Upper lobe of left lung (tissue), 4 donors: Measurements from ENCODE around the gene MEAK7.

Experiments used
- POLR2A ChIP-seq, 4 donors: fragments of 450-650 bp; IDR thresholded peaks; one replicate each; pipeline ENCODE4 v1.5.1; 2016 to 2017; ENCODE audit warnings: antibody characterized with exemption in 4 of 4, mild to moderate bottlenecking in 2 of 4
- POLR2AphosphoS5 ChIP-seq, 2 donors: sonication (generic); formaldehyde crosslinking; IDR thresholded peaks; one replicate each; pipeline ENCODE4 v1.5.1; 2017; ENCODE audit warnings: antibody characterized with exemption in 2 of 2
- TF ChIP-seq, protein P1 (sequence below), 6 experiments: fragments of 450-650 bp in 4 of 6; fragments of 200-600 bp in 2 of 6; sonication (generic) in 2 of 6; IDR thresholded peaks; one replicate each; pipeline ENCODE4 v1.5.1; 2016 to 2019; ENCODE audit warnings: antibody characterized with exemption in 6 of 6

DNA sequence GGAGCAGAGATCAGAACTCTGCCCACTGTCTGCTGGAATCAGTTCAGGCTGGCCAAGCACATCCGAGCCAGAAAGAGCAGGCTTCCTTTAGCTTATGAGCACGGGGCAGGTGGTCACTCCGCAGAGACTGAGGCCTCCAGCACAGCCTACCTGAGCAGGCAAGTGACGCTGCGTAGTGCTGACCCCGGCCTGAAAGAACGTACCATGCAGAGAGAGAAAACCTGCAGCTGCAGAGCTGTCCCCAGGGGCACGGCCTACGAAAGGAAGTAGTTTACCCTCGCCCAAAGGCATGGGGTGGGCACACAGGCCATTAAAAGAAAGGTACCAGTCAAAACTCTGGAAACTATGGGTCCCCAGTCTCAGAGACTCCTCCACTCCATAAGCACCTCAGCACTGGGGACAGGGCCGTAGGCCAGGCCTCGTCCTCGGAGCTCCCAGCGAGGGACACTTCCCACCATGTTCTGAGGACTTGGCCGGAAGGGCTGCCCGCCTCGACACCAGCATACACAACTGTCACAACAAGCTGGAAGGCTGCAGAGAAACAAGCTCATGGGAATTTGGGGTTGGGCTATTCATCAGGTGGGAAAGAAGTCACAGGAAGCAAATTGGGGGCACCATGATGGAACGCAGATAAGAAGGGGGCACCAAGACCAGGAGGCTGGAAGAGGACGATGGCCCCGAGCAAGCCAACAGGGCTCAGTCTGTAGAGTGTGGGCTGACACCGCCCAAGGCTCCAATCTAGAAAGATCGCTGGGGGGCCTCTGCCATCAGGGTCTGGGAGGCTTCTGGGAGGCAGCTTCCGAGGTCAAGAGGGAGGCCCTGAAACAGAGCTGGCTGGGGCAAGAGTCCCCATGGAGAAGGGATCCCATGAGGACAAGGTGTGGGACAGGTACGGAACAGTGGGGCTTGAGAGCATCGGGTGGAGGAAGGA is 21.2 kb downstream of the MEAK7 start:
- TF ChIP-seq POLR2AphosphoS5 (IDR thresholded peaks at IDR 0.05) (no peak), POLR2A (IDR thresholded peaks at IDR 0.05) (no peak)
- TF ChIP-seq, protein P1, sequence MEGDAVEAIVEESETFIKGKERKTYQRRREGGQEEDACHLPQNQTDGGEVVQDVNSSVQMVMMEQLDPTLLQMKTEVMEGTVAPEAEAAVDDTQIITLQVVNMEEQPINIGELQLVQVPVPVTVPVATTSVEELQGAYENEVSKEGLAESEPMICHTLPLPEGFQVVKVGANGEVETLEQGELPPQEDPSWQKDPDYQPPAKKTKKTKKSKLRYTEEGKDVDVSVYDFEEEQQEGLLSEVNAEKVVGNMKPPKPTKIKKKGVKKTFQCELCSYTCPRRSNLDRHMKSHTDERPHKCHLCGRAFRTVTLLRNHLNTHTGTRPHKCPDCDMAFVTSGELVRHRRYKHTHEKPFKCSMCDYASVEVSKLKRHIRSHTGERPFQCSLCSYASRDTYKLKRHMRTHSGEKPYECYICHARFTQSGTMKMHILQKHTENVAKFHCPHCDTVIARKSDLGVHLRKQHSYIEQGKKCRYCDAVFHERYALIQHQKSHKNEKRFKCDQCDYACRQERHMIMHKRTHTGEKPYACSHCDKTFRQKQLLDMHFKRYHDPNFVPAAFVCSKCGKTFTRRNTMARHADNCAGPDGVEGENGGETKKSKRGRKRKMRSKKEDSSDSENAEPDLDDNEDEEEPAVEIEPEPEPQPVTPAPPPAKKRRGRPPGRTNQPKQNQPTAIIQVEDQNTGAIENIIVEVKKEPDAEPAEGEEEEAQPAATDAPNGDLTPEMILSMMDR (IDR thresholded peaks at IDR 0.05) = no peak
